Vagina (tissue), 2 donors: ENCODE measurements around the gene MAP2K2. TPM values are rescaled to one million over a fixed set of nuclear protein-coding genes. Genes with fewer than 3 reads are reported as not detected.

Experiments
- DNase-seq, 2 donors: peaks; one replicate each; pipeline ENCODE4 v3.0.0-alpha.2; 2017; ENCODE audit errors: extremely low spot score in 2 of 2
- H3K27ac ChIP-seq: fragments of 200-600 bp; sonication (generic); one replicate; pipeline ENCODE4 v1.5.1; 2019
- H3K27me3 ChIP-seq: fragments of 200-600 bp; sonication (generic); one replicate; pipeline ENCODE4 v1.5.1; 2019
- H3K36me3 ChIP-seq, 2 donors: fragments of 200-600 bp; sonication (generic); one replicate each; pipeline ENCODE4 v1.5.1; 2017 to 2019
- H3K4me1 ChIP-seq: fragments of 200-600 bp; sonication (generic); one replicate; pipeline ENCODE4 v1.5.1; 2019
- H3K4me3 ChIP-seq, 2 donors: fragments of 200-600 bp; sonication (generic); 1 replicate in 1 of 2; 2 replicates in 1 of 2; pipeline ENCODE4 v1.5.1; 2016 to 2019
- H3K9me3 ChIP-seq: fragments of 200-600 bp; sonication (generic); one replicate; pipeline ENCODE4 v1.5.1; 2019
- CTCF ChIP-seq, 3 experiments: fragments of 450-650 bp in 2 of 3; fragments of 200-600 bp in 1 of 3; sonication (generic) in 1 of 3; IDR thresholded peaks; one replicate each; pipeline ENCODE4 v1.5.1; 2017 to 2019; ENCODE audit warnings: antibody characterized with exemption in 3 of 3, mild to moderate bottlenecking in 2 of 3, moderate library complexity in 2 of 3
- POLR2A ChIP-seq, 2 donors: fragments of 450-650 bp; IDR thresholded peaks; one replicate each; pipeline ENCODE4 v1.6.1; 2017; ENCODE audit warnings: antibody characterized with exemption in 2 of 2, mild to moderate bottlenecking in 2 of 2, moderate library complexity in 2 of 2
- POLR2AphosphoS5 ChIP-seq, 2 donors: sonication (generic); formaldehyde crosslinking; IDR thresholded peaks; one replicate each; pipeline ENCODE4 v1.9.0; 2017; ENCODE audit warnings: antibody characterized with exemption in 2 of 2, mild to moderate bottlenecking in 2 of 2, low read depth in 1 of 2; ENCODE audit not compliant: insufficient read depth in 1 of 2
- intact Hi-C: fragments of 100-400 bp; cut with DNase I; formaldehyde crosslinking; loops from one replicate; pipeline ENCODE4 v1.15.1; 2023
- total RNA-seq: library from RNA; depleted of rRNA; stranded (reverse); fragments of >200 nt; gene quantifications from one replicate; pipeline ENCODE4 v1.2.3, GENCODE V29; 2016

MAP2K2 gene
- total RNA-seq, 1 donor from 2014 or later = 104 TPM

GRCh38 chr19:4124638-4125037, 716 bp upstream of the MAP2K2 start:
- peak overlapping the region; percentile 81 for H3K27ac ChIP-seq
- no peaks in the 10 kb centered on the region for H3K36me3 ChIP-seq
- intact Hi-C loops = loop anchor here (1.0 kb wide), 1 partner anchor 117 kb away; the partner anchor contains the start of gene PIAS4

GRCh38 chr19:4122480-4122879, 1.4 kb downstream of the MAP2K2 start:
- intact Hi-C loops = no loop called here
- H3K9me3 ChIP-seq = no peaks in the 10 kb centered on the region
- peak overlapping the region; percentile 81 for H3K27ac ChIP-seq
- H3K4me1 ChIP-seq = peaks cover 45% of the 10 kb centered on the region
- DNase-seq = no peak
- H3K36me3 ChIP-seq = peaks cover 0 to 2% of the 10 kb centered on the region in 2 donors
- TF ChIP-seq CTCF (IDR thresholded peaks at IDR 0.05) (no peak), POLR2A (IDR thresholded peaks at IDR 0.05) (no peak), POLR2AphosphoS5 (IDR thresholded peaks at IDR 0.05; ENCODE audit: insufficient read depth in 1 of 2, low read depth in 1 of 2) (no peak)
- peak overlapping the region; percentile 92 to 95 for H3K4me3 ChIP-seq
- H3K27me3 ChIP-seq = no peaks in the 10 kb centered on the region

More at GRCh38 chr19:4124638-4125037, 716 bp upstream of the MAP2K2 start:
- H3K9me3 ChIP-seq = no peaks in the 10 kb centered on the region
- H3K4me1 ChIP-seq = peaks cover 45% of the 10 kb centered on the region
- peak overlapping the region; percentile 92 to 95 for H3K4me3 ChIP-seq
- no peak for DNase-seq
- H3K27me3 ChIP-seq = no peaks in the 10 kb centered on the region
- no peak for TF ChIP-seq CTCF (IDR thresholded peaks at IDR 0.05)
- TF ChIP-seq POLR2AphosphoS5 (IDR thresholded peaks at IDR 0.05; ENCODE audit: insufficient read depth in 1 of 2, low read depth in 1 of 2) = no peak
- TF ChIP-seq POLR2A (IDR thresholded peaks at IDR 0.05) = no peak

GRCh38 chr19:4121815-4122214, 2.1 kb downstream of the MAP2K2 start:
- intact Hi-C loops = no loop called here
- peak overlapping the region; percentile 81 for H3K27ac ChIP-seq
- peaks cover 0 to 9% of the 10 kb centered on the region in 2 donors for H3K36me3 ChIP-seq
- no peak for DNase-seq
- no peaks in the 10 kb centered on the region for H3K9me3 ChIP-seq
- TF ChIP-seq CTCF (IDR thresholded peaks at IDR 0.05) (no peak), POLR2A (IDR thresholded peaks at IDR 0.05) (no peak), POLR2AphosphoS5 (IDR thresholded peaks at IDR 0.05; ENCODE audit: insufficient read depth in 1 of 2, low read depth in 1 of 2) (no peak)
- H3K27me3 ChIP-seq = no peaks in the 10 kb centered on the region
- H3K4me3 ChIP-seq = no peak overlapping the region
- peaks cover 45% of the 10 kb centered on the region for H3K4me1 ChIP-seq

- Histone ChIP-seq H3K36me3 (peaks cover 0 to 13% of the 10 kb centered on the region in 2 donors), H3K4me3 (no peak overlapping the region), H3K27me3 (no peaks in the 10 kb centered on the region), H3K27ac (no peak overlapping the region), H3K9me3 (no peaks in the 10 kb centered on the region), H3K4me1 (peaks cover 45% of the 10 kb centered on the region)
- no peak for DNase-seq
- intact Hi-C loops = no loop called here
- no peak for TF ChIP-seq CTCF (IDR thresholded peaks at IDR 0.05)
- no peak for TF ChIP-seq POLR2AphosphoS5 (IDR thresholded peaks at IDR 0.05; ENCODE audit: insufficient read depth in 1 of 2, low read depth in 1 of 2)
- TF ChIP-seq POLR2A (IDR thresholded peaks at IDR 0.05) = no peak
Observed at GRCh38 chr19:4121273-4121612, 2.7 kb downstream of the MAP2K2 start.

- DNase-seq = no peak
- H3K27me3 ChIP-seq = no peaks in the 10 kb centered on the region
- no peak overlapping the region for H3K4me3 ChIP-seq
- H3K36me3 ChIP-seq = peaks cover 0 to 17% of the 10 kb centered on the region in 2 donors
- TF ChIP-seq POLR2A (IDR thresholded peaks at IDR 0.05) (no peak), CTCF (IDR thresholded peaks at IDR 0.05) (no peak), POLR2AphosphoS5 (IDR thresholded peaks at IDR 0.05; ENCODE audit: insufficient read depth in 1 of 2, low read depth in 1 of 2) (no peak)
- H3K9me3 ChIP-seq = no peaks in the 10 kb centered on the region
- H3K4me1 ChIP-seq = peaks cover 45% of the 10 kb centered on the region
- intact Hi-C loops = no loop called here
- H3K27ac ChIP-seq = no peak overlapping the region
Observed at GRCh38 chr19:4120559-4121272, 3.2 kb downstream of the MAP2K2 start.
